Psoas muscle (tissue), 8 donors: Measurements from ENCODE around the gene AVL9. TPM values are rescaled to one million over a fixed set of nuclear protein-coding genes. Genes with fewer than 3 reads are reported as not detected.
A peak's percentile ranks its signal among the peaks of the same experiment; 100 is the strongest.

Source experiments
- ATAC-seq, 4 donors: fragments of 200-7000 bp; cut with Tn5 transposase; one replicate each; pipeline ENCODE4 v1.9.1; 2020; ENCODE audit warnings: moderate library complexity in 3 of 4, mild to moderate bottlenecking in 2 of 4
- DNase-seq, 2 donors: peaks; one replicate each; pipeline ENCODE4 v3.0.0-alpha.2; 2020
- H3K27ac ChIP-seq: fragments of 200-600 bp; one replicate; pipeline ENCODE4 v1.8.0; 2022
- H3K27me3 ChIP-seq, 3 donors: fragments of 200-600 bp in 1 of 3; one replicate each; pipeline versions ENCODE4 v1.6.1 to v1.8.0; 2013 to 2022; ENCODE audit warnings: low read length in 2 of 3, mild to moderate bottlenecking in 2 of 3, moderate library complexity in 1 of 3; ENCODE audit not compliant: insufficient read depth in 3 of 3
- H3K36me3 ChIP-seq, 2 donors: fragments of 200-600 bp in 1 of 2; one replicate each; pipeline versions ENCODE4 v1.6.1 to v1.8.0; 2013 to 2022; ENCODE audit warnings: low read depth in 1 of 2, mild to moderate bottlenecking in 1 of 2, moderate library complexity in 1 of 2; ENCODE audit not compliant: insufficient read depth in 1 of 2
- H3K4me1 ChIP-seq: fragments of 200-600 bp; one replicate; pipeline ENCODE4 v1.8.0; 2022
- H3K4me3 ChIP-seq: fragments of 200-600 bp; one replicate; pipeline ENCODE4 v1.8.0; 2022; ENCODE audit warnings: mild to moderate bottlenecking
- H3K9me3 ChIP-seq: fragments of 200-600 bp; one replicate; pipeline ENCODE4 v1.8.0; 2022
- CTCF ChIP-seq: fragments of 200-600 bp; IDR thresholded peaks from one replicate; pipeline ENCODE4 v1.8.0; 2022; ENCODE audit warnings: antibody characterized with exemption
- WGBS, 3 donors: extraction: QIAGEN DNeasy Blood & Tissue Kit; methylation state at CpG; one replicate each; pipeline versions ENCODE4 v1.1.6 to v1.1.7; 2013; 5-methylcytosine and 5-hydroxymethylcytosine counted together
- intact Hi-C, 2 donors: fragments of 100-400 bp; cut with DNase I; formaldehyde crosslinking; loops; one replicate each; pipeline versions ENCODE4 v1.11.0 to v1.14.2; 2022
- long read RNA-seq, 2 donors: library from polyadenylated mRNA; unstranded; transcript quantifications; one replicate each; pipeline ENCODE4 v2.0.0, GENCODE V29; 2021
- polyA plus RNA-seq, 3 donors: library from polyadenylated mRNA; stranded (reverse); fragments of 200-250 nt; gene quantifications; one replicate each; pipeline ENCODE4 v1.2.3, GENCODE V29; 2013
- total RNA-seq, 4 donors: library from RNA; stranded (reverse); fragmentation: NEBNext Ultra II Directional in 2 of 4; extraction: Animal tissue kit (Norgen Biotek cat#: 25700) in 2 of 4; gene quantifications; one replicate each; pipeline versions ENCODE4 v1.2.1 to v1.2.4, GENCODE V29; 2021 to 2023
- donor health status: healthy with polysubstance abuse.
- donor health status: DM: no; HTN: no; CAD: no; lungs with moderate emphysema.
- donor health status: Bipolar disorder and iron deficiency.
- donor health status: healthy.
- donor health status: DM: yes; HTN: yes; CAD: no.
- donor health status: DM: no; HTN: no; CAD: no.
- donor health status: DM: no; HTN: no; CAD: no.
- donor health status: DM: yes; HTN: yes; CAD: no.

AVL9 gene
- 10 to 100 TPM; 11.5 to 25.2 (median 21.0) TPM for total RNA-seq
- polyA plus RNA-seq: 10 to 100 TPM in 2 of 3 donors, 1 to 10 TPM in 1; 8.1 to 23.8 (median 17.5) TPM
- long read RNA-seq, donor 1, full-length matches to known transcripts: 3 of 5 reads
- long read RNA-seq, donor 1, partial matches to known transcripts: 0 of 5 reads
- long read RNA-seq, donor 1, other reads (novel, unspliced or antisense): 2 of 5 reads
- long read RNA-seq, donor 2, full-length matches to known transcripts: 6 of 10 reads
- long read RNA-seq, donor 2, partial matches to known transcripts: 0 of 10 reads
- long read RNA-seq, donor 2, other reads (novel, unspliced or antisense): 4 of 10 reads

- Histone ChIP-seq H3K27me3 (no peaks in the 10 kb centered on the region), H3K36me3 (no peaks in the 10 kb centered on the region), H3K9me3 (no peaks in the 10 kb centered on the region), H3K4me1 (peaks cover 18% of the 10 kb centered on the region), H3K27ac (peak within 1 kb of the TSS; percentile 98), H3K4me3 (peak within 1 kb of the TSS; percentile 96)
- TF ChIP-seq CTCF: no peak
- ATAC-seq (peak; percentile 96 to 99 (median 98)), DNase-seq (peak; percentile 98 to 99)
- WGBS, 3 donors: 0 to 1% (median 0%) methylated on average over 28 to 67 of the region's 67 CpGs
- intact Hi-C loops: no loop called here
These were observed at the start of gene AVL9 for GRCh38 chr7:32495298-32496051. Gene AVL9 (plus strand): TSS chr7:32495489. CDS start chr7:32495710, 221 bp downstream.

- no peak for TF ChIP-seq CTCF
- Histone ChIP-seq H3K27ac (no peak overlapping the region), H3K4me1 (no peaks in the 10 kb centered on the region), H3K36me3 (no peaks in the 10 kb centered on the region), H3K9me3 (no peaks in the 10 kb centered on the region), H3K27me3 (peaks cover 0 to 3% (median 0%) of the 10 kb centered on the region in 3 donors), H3K4me3 (no peak overlapping the region)
- no peak for ATAC-seq
- WGBS, 3 donors: 73 to 75% (median 73%) methylated on average over 2 of the region's 2 CpGs
- intact Hi-C loops: no loop called here
- no peak for DNase-seq
These were observed 48.1 kb upstream of the AVL9 start for GRCh38 chr7:32447218-32447617.

GRCh38 chr7:32453341-32454011 lies 41.8 kb upstream of the AVL9 start:
- no peaks in the 10 kb centered on the region for H3K36me3 ChIP-seq
- no peak overlapping the region for H3K27ac ChIP-seq
- DNase-seq (no peak), ATAC-seq (no peak)
- intact Hi-C loops: no loop called here
- H3K9me3 ChIP-seq: no peaks in the 10 kb centered on the region
- peaks cover 0 to 3% (median 0%) of the 10 kb centered on the region in 3 donors for H3K27me3 ChIP-seq
- 60 to 72% (median 64%) methylated on average over 8 of the region's 8 CpGs for WGBS, 3 donors
- no peak overlapping the region for H3K4me3 ChIP-seq
- TF ChIP-seq CTCF: no peak
- no peaks in the 10 kb centered on the region for H3K4me1 ChIP-seq

GRCh38 chr7:32458025-32458424 lies 37.3 kb upstream of the AVL9 start:
- Histone ChIP-seq H3K36me3 (no peaks in the 10 kb centered on the region), H3K9me3 (no peaks in the 10 kb centered on the region), H3K27ac (no peak overlapping the region), H3K4me1 (no peaks in the 10 kb centered on the region), H3K27me3 (no peaks in the 10 kb centered on the region), H3K4me3 (no peak overlapping the region)
- 44 to 73% (median 66%) methylated on average over 3 of the region's 3 CpGs for whole genome bisulfite sequencing, 3 donors
- DNase-seq: no peak
- TF ChIP-seq CTCF: no peak
- no peak for ATAC-seq
- intact Hi-C loops: no loop called here
